Measurements from ENCODE around the gene TSPAN4. TPM values are rescaled to one million over a fixed set of nuclear protein-coding genes. Genes with fewer than 3 reads are reported as not detected.

TSPAN4 gene
- total and polyA plus RNA-seq, 2 of the 13 experiments (the other 11 are each of a cell fraction or from before 2014, with no cell fraction given): 31.7 to 68.3 TPM

DNA sequence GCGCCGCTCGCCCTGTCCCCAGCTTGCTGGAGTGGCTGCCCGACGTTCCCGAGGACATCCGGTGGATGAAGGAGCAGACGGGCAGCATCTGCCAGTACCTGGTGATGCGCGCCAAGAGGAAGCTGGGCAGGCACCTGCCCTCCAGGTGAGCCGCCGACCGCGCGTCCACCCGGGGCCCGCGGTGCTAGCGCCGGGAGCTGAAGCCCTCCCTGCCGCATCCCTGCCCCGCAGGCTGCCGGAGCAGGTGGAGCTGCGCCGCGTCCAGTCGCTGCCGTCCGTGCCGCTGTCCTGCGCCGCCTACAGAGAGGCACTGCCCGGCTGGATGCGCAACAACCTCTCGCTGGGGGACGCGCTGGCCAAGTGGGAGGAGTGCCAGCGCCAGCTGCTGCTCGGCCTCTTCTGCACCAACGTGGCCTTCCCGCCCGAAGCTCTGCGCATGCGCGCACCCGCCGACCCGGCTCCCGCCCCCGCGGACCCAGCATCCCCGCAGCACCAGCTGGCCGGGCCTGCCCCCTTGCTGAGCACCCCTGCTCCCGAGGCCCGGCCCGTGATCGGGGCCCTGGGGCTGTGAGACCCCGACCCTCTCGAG is 18.3 kb upstream of the TSPAN4 start (continued):
- TF ChIP-seq DRAP1 (CRISPR knock-in tag; IDR thresholded peaks at IDR 0.05) (no peak), HOXA9 (CRISPR knock-in tag; IDR thresholded peaks at IDR 0.05; ENCODE audit: borderline replicate concordance) (no peak), ZNF512 (CRISPR knock-in tag; IDR thresholded peaks at IDR 0.05) (no peak), ZNF143 (CRISPR knock-in tag; IDR thresholded peaks at IDR 0.05) (no peak), THYN1 (CRISPR knock-in tag; IDR thresholded peaks at IDR 0.05; ENCODE audit: borderline replicate concordance, low read depth) (no peak)
- TF ChIP-seq, protein P1, sequence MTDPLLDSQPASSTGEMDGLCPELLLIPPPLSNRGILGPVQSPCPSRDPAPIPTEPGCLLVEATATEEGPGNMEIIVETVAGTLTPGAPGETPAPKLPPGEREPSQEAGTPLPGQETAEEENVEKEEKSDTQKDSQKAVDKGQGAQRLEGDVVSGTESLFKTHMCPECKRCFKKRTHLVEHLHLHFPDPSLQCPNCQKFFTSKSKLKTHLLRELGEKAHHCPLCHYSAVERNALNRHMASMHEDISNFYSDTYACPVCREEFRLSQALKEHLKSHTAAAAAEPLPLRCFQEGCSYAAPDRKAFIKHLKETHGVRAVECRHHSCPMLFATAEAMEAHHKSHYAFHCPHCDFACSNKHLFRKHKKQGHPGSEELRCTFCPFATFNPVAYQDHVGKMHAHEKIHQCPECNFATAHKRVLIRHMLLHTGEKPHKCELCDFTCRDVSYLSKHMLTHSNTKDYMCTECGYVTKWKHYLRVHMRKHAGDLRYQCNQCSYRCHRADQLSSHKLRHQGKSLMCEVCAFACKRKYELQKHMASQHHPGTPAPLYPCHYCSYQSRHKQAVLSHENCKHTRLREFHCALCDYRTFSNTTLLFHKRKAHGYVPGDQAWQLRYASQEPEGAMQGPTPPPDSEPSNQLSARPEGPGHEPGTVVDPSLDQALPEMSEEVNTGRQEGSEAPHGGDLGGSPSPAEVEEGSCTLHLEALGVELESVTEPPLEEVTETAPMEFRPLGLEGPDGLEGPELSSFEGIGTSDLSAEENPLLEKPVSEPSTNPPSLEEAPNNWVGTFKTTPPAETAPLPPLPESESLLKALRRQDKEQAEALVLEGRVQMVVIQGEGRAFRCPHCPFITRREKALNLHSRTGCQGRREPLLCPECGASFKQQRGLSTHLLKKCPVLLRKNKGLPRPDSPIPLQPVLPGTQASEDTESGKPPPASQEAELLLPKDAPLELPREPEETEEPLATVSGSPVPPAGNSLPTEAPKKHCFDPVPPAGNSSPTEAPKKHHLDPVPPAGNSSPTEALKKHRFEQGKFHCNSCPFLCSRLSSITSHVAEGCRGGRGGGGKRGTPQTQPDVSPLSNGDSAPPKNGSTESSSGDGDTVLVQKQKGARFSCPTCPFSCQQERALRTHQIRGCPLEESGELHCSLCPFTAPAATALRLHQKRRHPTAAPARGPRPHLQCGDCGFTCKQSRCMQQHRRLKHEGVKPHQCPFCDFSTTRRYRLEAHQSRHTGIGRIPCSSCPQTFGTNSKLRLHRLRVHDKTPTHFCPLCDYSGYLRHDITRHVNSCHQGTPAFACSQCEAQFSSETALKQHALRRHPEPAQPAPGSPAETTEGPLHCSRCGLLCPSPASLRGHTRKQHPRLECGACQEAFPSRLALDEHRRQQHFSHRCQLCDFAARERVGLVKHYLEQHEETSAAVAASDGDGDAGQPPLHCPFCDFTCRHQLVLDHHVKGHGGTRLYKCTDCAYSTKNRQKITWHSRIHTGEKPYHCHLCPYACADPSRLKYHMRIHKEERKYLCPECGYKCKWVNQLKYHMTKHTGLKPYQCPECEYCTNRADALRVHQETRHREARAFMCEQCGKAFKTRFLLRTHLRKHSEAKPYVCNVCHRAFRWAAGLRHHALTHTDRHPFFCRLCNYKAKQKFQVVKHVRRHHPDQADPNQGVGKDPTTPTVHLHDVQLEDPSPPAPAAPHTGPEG (CRISPR knock-in tag; IDR thresholded peaks at IDR 0.05): no peak
